H1 (cell line): ENCODE measurements around the gene F11R. TPM values are rescaled to one million over a fixed set of nuclear protein-coding genes. Genes with fewer than 3 reads are reported as not detected.

ENCODE experiments used
- BACH1 ChIP-seq: IDR thresholded peaks from 2 replicates; pipeline ENCODE4 v1.6.1; 2012; ENCODE audit warnings: low read length, improper control_type of control experiment
- HDAC2 ChIP-seq, 2 experiments: fragments of 300-600 bp in 1 of 2; sonication (generic) in 1 of 2; IDR thresholded peaks; 2 replicates each; pipeline ENCODE4 v1.6.1; 2011 to 2012; ENCODE audit warnings: low read depth in 2 of 2, low read length in 2 of 2, mild to moderate bottlenecking in 2 of 2, moderate library complexity in 2 of 2, borderline replicate concordance in 1 of 2, inconsistent platforms in 1 of 2
- JUN ChIP-seq: IDR thresholded peaks from 2 replicates; pipeline ENCODE4 v1.6.1; 2011; ENCODE audit warnings: low read depth, mild to moderate bottlenecking, improper control_type of control experiment, low read length
- KDM1A ChIP-seq: fragments of 200-600, 300-600 bp; sonication (generic); IDR thresholded peaks from 2 replicates; pipeline ENCODE4 v1.7.1; 2016; ENCODE audit warnings: mild to moderate bottlenecking, low read length, borderline replicate concordance
- KDM4A ChIP-seq: IDR thresholded peaks from one replicate; pipeline ENCODE4 v1.7.1; 2012; ENCODE audit warnings: low read depth, mild to moderate bottlenecking, moderate library complexity, low read length, inconsistent platforms; ENCODE audit not compliant: severe bottlenecking
- PHF8 ChIP-seq: fragments of 200-600 bp; sonication (generic); conservative IDR thresholded peaks from 2 replicates; pipeline ENCODE4 v1.7.1; 2012; ENCODE audit warnings: low read depth, mild to moderate bottlenecking, inconsistent platforms, low read length, moderate library complexity
- POLR2AphosphoS5 ChIP-seq: IDR thresholded peaks from 2 replicates; pipeline ENCODE4 v1.6.1; 2011; ENCODE audit warnings: low read depth, low read length
- POU5F1 ChIP-seq: IDR thresholded peaks from 2 replicates; pipeline ENCODE4 v1.6.1; 2011; ENCODE audit warnings: low read depth, mild to moderate bottlenecking, low read length, moderate library complexity
- RAD21 ChIP-seq, 2 experiments: IDR thresholded peaks in 1 of 2; conservative IDR thresholded peaks in 1 of 2; 2 replicates each; pipeline ENCODE4 v1.6.1; 2011; ENCODE audit warnings: low read depth in 2 of 2, low read length in 2 of 2, improper control_type of control experiment in 1 of 2, inconsistent platforms in 1 of 2, mild to moderate bottlenecking in 1 of 2, moderate library complexity in 1 of 2
- RBBP5 ChIP-seq: IDR thresholded peaks from 2 replicates; pipeline ENCODE4 v1.7.1; 2012; ENCODE audit warnings: low read depth, mild to moderate bottlenecking, inconsistent platforms, low read length, moderate library complexity, borderline replicate concordance
- SIN3A ChIP-seq, 2 experiments: IDR thresholded peaks in 1 of 2; conservative IDR thresholded peaks in 1 of 2; 2 replicates each; pipeline ENCODE4 v1.6.1; 2011 to 2012; ENCODE audit warnings: low read length in 2 of 2, improper control_type of control experiment in 1 of 2, low read depth in 1 of 2, mild to moderate bottlenecking in 1 of 2
- SIRT6 ChIP-seq: IDR thresholded peaks from one replicate; pipeline ENCODE4 v1.7.1; 2012; ENCODE audit warnings: low read length, inconsistent platforms
- SIX5 ChIP-seq: IDR thresholded peaks from 2 replicates; pipeline ENCODE4 v1.6.1; 2011; ENCODE audit warnings: mild to moderate bottlenecking, low read depth, low read length
- SP1 ChIP-seq: IDR thresholded peaks from 2 replicates; pipeline ENCODE4 v1.6.1; 2011; ENCODE audit warnings: low read depth, low read length
- TAF1 ChIP-seq: IDR thresholded peaks from 2 replicates; pipeline ENCODE4 v1.6.1; 2011; ENCODE audit warnings: mild to moderate bottlenecking, low read depth, low read length
- TAF7 ChIP-seq: optimal IDR thresholded peaks from 2 replicates; pipeline ENCODE3; 2011; ENCODE audit warnings: low read depth, mild to moderate bottlenecking, inconsistent platforms, low read length, moderate library complexity, borderline replicate concordance
- TCF12 ChIP-seq: IDR thresholded peaks from 2 replicates; pipeline ENCODE4 v1.6.1; 2011; ENCODE audit warnings: low read depth, mild to moderate bottlenecking, low read length
- TEAD4 ChIP-seq: IDR thresholded peaks from 2 replicates; pipeline ENCODE4 v1.6.1; 2012; ENCODE audit warnings: low read depth, low read length, inconsistent platforms, mixed read lengths
- ZNF274 ChIP-seq: IDR thresholded peaks from 2 replicates; pipeline ENCODE4 v1.7.0; 2012; ENCODE audit warnings: low read length, borderline replicate concordance; ENCODE audit errors: extremely low read depth
- polyA plus RNA-seq, 7 experiments: library from polyadenylated mRNA; depleted of rRNA in 3 of 7; stranded (reverse) in 5 of 7; unstranded in 2 of 7; fragments of >200 nt in 5 of 7; fragments of 200-250 nt in 2 of 7; gene quantifications; 1 replicate in 5 of 7; 2 replicates in 1 of 7; 4 replicates in 1 of 7; pipeline versions ENCODE4 v1.2.1 to v1.2.3, GENCODE V29; 2011 to 2013; ENCODE audit warnings: missing spikeins in 2 of 7, mixed read lengths in 2 of 7
- total RNA-seq: library from RNA; stranded (reverse); fragmentation: NEBNext Ultra II Directional; extraction: Animal tissue kit (Norgen Biotek cat#: 25700); gene quantifications from 2 replicates; pipeline ENCODE4 v1.2.1, GENCODE V29; 2021
- TF ChIP-seq, protein P1 (sequence below): IDR thresholded peaks from 2 replicates; pipeline ENCODE4 v1.6.1; 2012; ENCODE audit warnings: inconsistent platforms
- TF ChIP-seq, protein P2 (sequence below): IDR thresholded peaks from 2 replicates; pipeline ENCODE4 v1.6.1; 2012; ENCODE audit warnings: inconsistent platforms
- TF ChIP-seq, protein P3 (sequence below): IDR thresholded peaks from 2 replicates; pipeline ENCODE4 v1.6.1; 2011; ENCODE audit warnings: low read depth, mild to moderate bottlenecking, low read length; ENCODE audit not compliant: insufficient read depth

The F11R gene
- total and polyA plus RNA-seq, 2 of the 8 experiments (the other 6 are each of a cell fraction or from before 2014, with no cell fraction given): 159 to 200 TPM

DNA sequence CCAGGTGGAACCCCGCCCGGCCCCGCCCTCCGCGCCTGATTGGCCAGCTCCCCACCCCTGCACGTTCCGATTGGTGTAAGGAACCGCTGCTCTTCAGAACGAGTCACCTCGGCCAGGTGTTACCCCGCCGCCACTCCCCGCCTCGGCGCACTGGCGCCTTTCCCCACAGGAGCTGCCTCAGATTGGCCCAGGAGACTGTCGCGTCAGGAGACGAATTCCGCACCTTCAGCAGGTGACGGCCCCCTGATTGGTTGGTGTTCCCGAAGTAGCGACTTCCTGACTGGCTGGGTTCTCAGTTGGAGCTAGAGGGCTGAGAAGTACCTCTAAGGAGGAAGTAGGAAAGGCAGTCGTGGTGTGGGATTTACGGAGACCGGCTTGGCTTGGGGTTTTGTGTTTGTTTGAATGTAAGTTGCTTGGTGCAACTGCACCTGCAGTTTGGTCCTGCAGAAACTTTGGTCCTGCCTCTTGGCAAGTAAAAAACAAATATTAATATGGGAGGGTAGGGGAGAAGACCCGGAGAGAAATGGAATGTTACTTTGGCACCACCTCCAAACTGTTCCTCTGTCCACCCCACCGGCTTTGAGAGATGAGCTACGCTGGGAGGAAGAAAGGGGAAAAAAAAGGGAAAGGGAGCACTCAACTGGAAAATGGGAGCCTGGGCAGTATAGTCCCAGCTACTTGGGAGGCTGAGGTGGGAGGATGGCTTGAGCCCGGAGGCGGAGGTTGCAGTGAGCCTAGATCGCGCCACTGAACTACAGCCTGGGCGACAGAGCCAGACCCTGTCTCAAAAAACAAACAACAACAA, 415 bp upstream of the F11R start (continued):
- TF ChIP-seq TAF7 (peak; percentile 82), TEAD4 (0 out of 2 replicates have a peak, but pooled peaks have one; percentile 50), HDAC2 (IDR thresholded peaks at IDR 0.05; ENCODE audit: borderline replicate concordance in 1 of 2, low read depth in 2 of 2, low read length in 2 of 2) (no peak), SIN3A (conservative IDR thresholded peaks at IDR 0.05 in 1 of 2, IDR thresholded peaks at IDR 0.05 in 1 of 2; ENCODE audit: low read depth in 1 of 2, low read length in 2 of 2) (no peak), SP1 (peak; percentile 92), KDM4A (no peak), SIRT6 (no peak), JUN (no peak), SIX5 (no peak), PHF8 (peak; percentile 69), ZNF274 (no peak), BACH1 (no peak), POU5F1 (no peak), RAD21 (IDR thresholded peaks at IDR 0.05 in 1 of 2, conservative IDR thresholded peaks at IDR 0.05 in 1 of 2; ENCODE audit: low read depth in 2 of 2, low read length in 2 of 2) (no peak; a peak in 1 of 4 replicates), RBBP5 (no peak), KDM1A (peak; percentile 76; the same call in 1 of the 2 replicates), TCF12 (peak; percentile 52; the same call in 1 of the 2 replicates), POLR2AphosphoS5 (peak; percentile 91), TAF1 (peak; percentile 94)
- TF ChIP-seq, protein P1, sequence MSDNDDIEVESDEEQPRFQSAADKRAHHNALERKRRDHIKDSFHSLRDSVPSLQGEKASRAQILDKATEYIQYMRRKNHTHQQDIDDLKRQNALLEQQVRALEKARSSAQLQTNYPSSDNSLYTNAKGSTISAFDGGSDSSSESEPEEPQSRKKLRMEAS: peak; percentile 88
- TF ChIP-seq, protein P2, sequence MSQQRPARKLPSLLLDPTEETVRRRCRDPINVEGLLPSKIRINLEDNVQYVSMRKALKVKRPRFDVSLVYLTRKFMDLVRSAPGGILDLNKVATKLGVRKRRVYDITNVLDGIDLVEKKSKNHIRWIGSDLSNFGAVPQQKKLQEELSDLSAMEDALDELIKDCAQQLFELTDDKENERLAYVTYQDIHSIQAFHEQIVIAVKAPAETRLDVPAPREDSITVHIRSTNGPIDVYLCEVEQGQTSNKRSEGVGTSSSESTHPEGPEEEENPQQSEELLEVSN: peak; percentile 95
- TF ChIP-seq, protein P3, sequence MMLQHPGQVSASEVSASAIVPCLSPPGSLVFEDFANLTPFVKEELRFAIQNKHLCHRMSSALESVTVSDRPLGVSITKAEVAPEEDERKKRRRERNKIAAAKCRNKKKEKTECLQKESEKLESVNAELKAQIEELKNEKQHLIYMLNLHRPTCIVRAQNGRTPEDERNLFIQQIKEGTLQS: no peak
